Coronary artery (tissue), 2 donors: ENCODE results near the gene RAPGEF1.

ENCODE experiments used
- DNase-seq: peaks from one replicate; pipeline ENCODE4 v3.0.0-alpha.2; 2017; ENCODE audit warnings: low spot score
- H3K27ac ChIP-seq, 2 donors: fragments of 200-600 bp; sonication (generic); one replicate each; pipeline ENCODE4 v1.5.1; 2016 to 2019
- H3K4me3 ChIP-seq: fragments of 200-600 bp; sonication (generic); 2 replicates; pipeline ENCODE4 v1.5.1; 2016; ENCODE audit warnings: mild to moderate bottlenecking, moderate library complexity
- TF ChIP-seq, protein P1 (sequence below): fragments of 200-600 bp; sonication (generic); IDR thresholded peaks from one replicate; pipeline ENCODE4 v1.5.1; 2019; ENCODE audit warnings: antibody characterized with exemption

RAPGEF1 gene

DNA sequence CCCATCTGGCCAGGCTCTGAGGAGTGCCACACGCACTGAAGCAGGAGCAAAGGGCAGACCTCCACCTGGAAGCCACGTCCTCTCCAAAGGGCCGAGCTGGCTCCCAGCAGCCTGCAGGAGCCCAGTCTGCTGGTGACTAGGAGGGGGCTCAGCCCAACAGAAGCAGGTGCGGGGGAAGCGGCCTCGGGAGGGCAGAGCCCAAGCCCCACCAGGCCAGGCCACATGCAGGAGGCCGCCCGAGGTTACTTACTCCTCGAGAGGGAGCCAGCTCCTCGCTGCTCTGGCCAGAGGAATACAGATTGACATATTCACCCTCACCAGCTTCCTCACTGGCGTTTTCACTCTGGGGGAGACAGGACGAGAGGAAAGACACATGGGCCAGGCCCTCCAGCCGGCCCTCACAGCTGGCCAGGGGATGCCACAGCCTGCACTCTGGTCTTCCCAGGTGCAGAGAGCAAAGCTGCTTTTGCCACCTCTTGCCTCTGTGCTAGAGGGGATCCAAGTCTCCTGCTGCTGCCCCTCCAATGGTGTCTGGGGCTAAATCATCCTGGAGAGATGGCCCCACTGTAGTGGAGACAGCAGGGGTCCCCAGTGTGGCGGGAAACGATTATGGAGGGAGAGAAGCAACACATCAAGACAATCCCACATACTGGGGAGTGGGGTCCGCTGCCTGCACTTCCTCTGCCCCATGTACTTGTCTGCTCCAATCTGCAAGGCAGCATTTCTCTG lies 136.0 kb downstream of the RAPGEF1 start:
- Histone ChIP-seq H3K4me3 (no peak overlapping the region), H3K27ac (no peak overlapping the region)
- TF ChIP-seq, protein P1, sequence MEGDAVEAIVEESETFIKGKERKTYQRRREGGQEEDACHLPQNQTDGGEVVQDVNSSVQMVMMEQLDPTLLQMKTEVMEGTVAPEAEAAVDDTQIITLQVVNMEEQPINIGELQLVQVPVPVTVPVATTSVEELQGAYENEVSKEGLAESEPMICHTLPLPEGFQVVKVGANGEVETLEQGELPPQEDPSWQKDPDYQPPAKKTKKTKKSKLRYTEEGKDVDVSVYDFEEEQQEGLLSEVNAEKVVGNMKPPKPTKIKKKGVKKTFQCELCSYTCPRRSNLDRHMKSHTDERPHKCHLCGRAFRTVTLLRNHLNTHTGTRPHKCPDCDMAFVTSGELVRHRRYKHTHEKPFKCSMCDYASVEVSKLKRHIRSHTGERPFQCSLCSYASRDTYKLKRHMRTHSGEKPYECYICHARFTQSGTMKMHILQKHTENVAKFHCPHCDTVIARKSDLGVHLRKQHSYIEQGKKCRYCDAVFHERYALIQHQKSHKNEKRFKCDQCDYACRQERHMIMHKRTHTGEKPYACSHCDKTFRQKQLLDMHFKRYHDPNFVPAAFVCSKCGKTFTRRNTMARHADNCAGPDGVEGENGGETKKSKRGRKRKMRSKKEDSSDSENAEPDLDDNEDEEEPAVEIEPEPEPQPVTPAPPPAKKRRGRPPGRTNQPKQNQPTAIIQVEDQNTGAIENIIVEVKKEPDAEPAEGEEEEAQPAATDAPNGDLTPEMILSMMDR, result no peak
- DNase-seq, result no peak

DNA sequence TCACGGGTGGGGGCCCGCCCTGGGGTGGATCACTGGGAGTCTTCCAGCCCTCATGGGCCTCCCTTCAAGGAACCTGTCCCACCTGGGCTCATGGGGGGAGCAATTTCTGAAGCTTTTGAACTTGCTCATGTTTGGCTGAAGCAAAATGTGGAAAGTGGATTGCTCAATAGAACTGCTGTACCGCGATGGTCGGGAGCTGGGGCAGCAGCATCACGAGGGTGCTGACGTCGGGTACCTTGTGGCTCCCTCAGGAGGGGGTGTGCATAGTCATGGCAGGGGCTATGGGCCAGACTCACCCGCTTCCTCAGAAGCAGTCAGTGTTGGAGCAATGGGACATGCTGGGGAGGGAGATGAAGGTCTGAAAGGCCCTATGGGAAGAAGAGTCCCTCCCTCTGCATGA lies 136.7 kb downstream of the RAPGEF1 start:
- no peak for DNase-seq
- Histone ChIP-seq H3K27ac (no peak overlapping the region), H3K4me3 (no peak overlapping the region)
- TF ChIP-seq, protein P1, result no peak

DNA sequence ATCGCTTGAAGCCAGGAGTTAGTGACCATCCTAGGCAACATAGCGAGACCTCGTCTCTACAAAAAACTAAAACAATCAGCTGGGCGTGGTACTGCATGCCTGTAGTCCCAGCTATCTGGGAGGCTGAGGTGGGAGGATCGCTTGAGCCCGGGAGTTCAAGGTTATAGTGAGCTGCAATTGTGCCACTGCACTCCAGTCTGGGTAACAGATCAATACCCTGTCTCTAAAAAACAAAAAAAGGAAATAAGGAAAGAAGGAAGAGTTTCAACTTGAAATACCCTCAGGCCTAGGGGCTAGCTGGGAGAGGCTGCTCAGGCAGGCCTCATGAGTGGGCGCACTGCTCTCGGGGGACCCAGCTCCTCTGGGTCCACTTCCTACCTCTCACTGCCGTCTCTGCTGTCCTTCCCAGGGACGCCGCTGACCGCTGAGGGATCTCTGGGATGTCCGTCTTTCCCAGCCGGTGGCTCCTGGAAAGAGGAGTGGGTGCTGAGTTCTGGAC lies 138.1 kb downstream of the RAPGEF1 start:
- Histone ChIP-seq H3K27ac (no peak overlapping the region), H3K4me3 (no peak overlapping the region)
- TF ChIP-seq, protein P1, result no peak
- DNase-seq, result no peak

- Histone ChIP-seq H3K27ac (no peak overlapping the region), H3K4me3 (no peak overlapping the region)
- TF ChIP-seq, protein P1, result no peak
- DNase-seq, result no peak
Measured at GRCh38 chr9:131598121-131598520, 141.8 kb downstream of the RAPGEF1 start.

DNA sequence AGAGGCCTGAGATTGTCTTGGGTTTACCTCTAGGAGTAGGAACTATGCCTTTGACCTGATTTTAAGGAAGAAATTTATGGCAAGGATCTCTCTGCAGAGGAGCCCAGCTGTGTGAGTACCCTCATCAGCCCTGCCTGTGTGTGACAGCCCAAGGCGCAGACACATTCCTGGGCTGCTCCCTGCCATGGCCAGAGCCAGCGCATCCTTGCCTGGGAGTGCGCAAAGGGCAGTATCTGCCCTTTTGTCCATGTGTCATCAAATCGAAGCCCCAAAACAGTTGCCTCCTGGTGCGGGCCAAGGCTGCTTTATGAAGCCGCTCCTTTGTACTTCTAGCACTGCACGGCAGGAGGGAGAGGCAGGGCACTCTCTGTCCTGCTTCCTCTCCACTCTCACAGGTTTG lies 142.6 kb downstream of the RAPGEF1 start:
- Histone ChIP-seq H3K27ac (no peak overlapping the region), H3K4me3 (no peak overlapping the region)
- DNase-seq, result no peak
- TF ChIP-seq, protein P1, result no peak

DNA sequence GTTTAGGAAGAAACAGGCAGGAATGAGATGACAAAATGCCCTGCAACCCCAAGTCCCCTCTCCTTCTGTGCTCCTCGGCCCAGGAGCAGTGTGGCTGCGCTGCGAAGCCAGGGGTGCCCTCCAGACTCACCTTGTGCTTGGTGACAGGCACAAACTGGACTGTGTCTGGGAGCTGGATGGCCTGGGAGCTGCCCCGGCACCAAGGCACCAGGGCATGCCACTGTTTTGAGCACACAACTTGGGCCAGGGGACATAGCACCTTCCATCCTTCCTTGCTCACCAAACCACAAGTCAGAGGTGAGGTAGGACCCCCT lies 143.5 kb downstream of the RAPGEF1 start:
- DNase-seq, result no peak
- Histone ChIP-seq H3K4me3 (no peak overlapping the region), H3K27ac (no peak overlapping the region)
- TF ChIP-seq, protein P1, result no peak

GRCh38 chr9:131595696-131596429 lies 144.0 kb downstream of the RAPGEF1 start:
- Histone ChIP-seq H3K27ac (no peak overlapping the region), H3K4me3 (no peak overlapping the region)
- DNase-seq, result no peak
- TF ChIP-seq, protein P1, result no peak
